Stimulated activated CD4-positive, alpha-beta T cell treated with anti-CD3 and anti-CD28 coated beads, Interleukin-15, amount 100 ng/mL, for 1 hour (primary cell): ENCODE measurements around the gene PRDM2.

Experiments used
- DNase-seq, 2 donors: peaks; one replicate each; pipeline ENCODE4 v3.0.0-alpha.2; 2020; ENCODE audit warnings: low read depth in 1 of 2, low spot score in 1 of 2

PRDM2 gene

GRCh38 chr1:13762642-13763041 lies 62.7 kb downstream of the PRDM2 start:
- DNase-seq = no peak

- no peak for DNase-seq
These were observed 63.2 kb downstream of the PRDM2 start for GRCh38 chr1:13763222-13763621.

- DNase-seq = no peak
These were observed 64.0 kb downstream of the PRDM2 start for GRCh38 chr1:13763991-13764390.

- no peak for DNase-seq
These were observed 64.8 kb downstream of the PRDM2 start for GRCh38 chr1:13764588-13765332.

- DNase-seq = no peak
These were observed 66.9 kb downstream of the PRDM2 start for GRCh38 chr1:13766592-13767564.

GRCh38 chr1:13769212-13769611 lies 69.2 kb downstream of the PRDM2 start:
- DNase-seq = no peak

GRCh38 chr1:13769830-13770229 lies 69.8 kb downstream of the PRDM2 start:
- DNase-seq = no peak

- DNase-seq = no peak
These were observed 70.8 kb downstream of the PRDM2 start for GRCh38 chr1:13770743-13771142.

GRCh38 chr1:13771745-13772144 lies 71.8 kb downstream of the PRDM2 start:
- DNase-seq = no peak

- DNase-seq = no peak
These were observed 72.3 kb downstream of the PRDM2 start for GRCh38 chr1:13772271-13772670.

GRCh38 chr1:13774121-13774520 lies 74.1 kb downstream of the PRDM2 start:
- no peak for DNase-seq

GRCh38 chr1:13775459-13775858 lies 75.5 kb downstream of the PRDM2 start:
- no peak for DNase-seq

- DNase-seq = no peak
These were observed 75.9 kb downstream of the PRDM2 start for GRCh38 chr1:13775916-13776315.

GRCh38 chr1:13778431-13778830 lies 78.4 kb downstream of the PRDM2 start:
- DNase-seq = no peak

GRCh38 chr1:13779930-13780329 lies 79.9 kb downstream of the PRDM2 start:
- no peak for DNase-seq

- no peak for DNase-seq
These were observed 80.8 kb downstream of the PRDM2 start for GRCh38 chr1:13780780-13781179.

- no peak for DNase-seq
These were observed 81.2 kb downstream of the PRDM2 start for GRCh38 chr1:13781228-13781627.

- no peak for DNase-seq
These were observed 82.1 kb downstream of the PRDM2 start for GRCh38 chr1:13781907-13782633.

- no peak for DNase-seq
These were observed 82.8 kb downstream of the PRDM2 start for GRCh38 chr1:13782634-13783360.

- DNase-seq = no peak
These were observed 83.6 kb downstream of the PRDM2 start for GRCh38 chr1:13783551-13783950.

GRCh38 chr1:13784971-13785370 lies 85.0 kb downstream of the PRDM2 start:
- DNase-seq = no peak
